B cell (primary cell): ENCODE measurements around the gene CD63. TPM values are rescaled to one million over a fixed set of nuclear protein-coding genes. Genes with fewer than 3 reads are reported as not detected.

Experiments used
- ATAC-seq: fragments of 200-7000 bp; cut with Tn5 transposase; one replicate; pipeline ENCODE4 v1.10.0; 2021; ENCODE audit warnings: low read depth, mild to moderate bottlenecking, moderate number of reproducible peaks, moderate library complexity
- CTCF ChIA-PET: fragments of 350-600 bp; sonication (Branson Sonifier 250); formaldehyde crosslinking; loops from one replicate; lab custom pipeline; 2021; ENCODE audit warnings: antibody characterized with exemption, inconsistent platforms; lab: Charles Lee
- POLR2A ChIA-PET: fragments of 350-600 bp; sonication (Branson Sonifier 250); formaldehyde crosslinking; loops from one replicate; lab custom pipeline; 2021; ENCODE audit warnings: antibody characterized with exemption; lab: Charles Lee
- DNase-seq: peaks from one replicate; pipeline ENCODE4 v3.0.0; 2013
- H2AFZ ChIP-seq: 2 replicates; pipeline ENCODE4 v1.6.1; 2012; ENCODE audit warnings: mild to moderate bottlenecking, low read depth, low read length; ENCODE audit not compliant: insufficient read depth, poor library complexity, severe bottlenecking
- H3K27ac ChIP-seq, 2 donors: 1 replicate in 1 of 2; 2 replicates in 1 of 2; pipeline ENCODE4 v1.5.1; 2012 to 2013; ENCODE audit warnings: low read length in 2 of 2, mild to moderate bottlenecking in 2 of 2, moderate library complexity in 1 of 2
- H3K27me3 ChIP-seq, 4 experiments: fragments of 200-600 bp in 1 of 4; sonication (generic) in 1 of 4; replicated peaks in 1 of 4; 1 replicate in 2 of 4; 2 replicates in 2 of 4; pipeline versions ENCODE4 v1.6.1 to v1.7.0; 2013 to 2016; ENCODE audit warnings: low read length in 3 of 4, mild to moderate bottlenecking in 2 of 4, mixed read lengths in 1 of 4, moderate library complexity in 1 of 4; ENCODE audit not compliant: insufficient read depth in 4 of 4, control insufficient read depth in 3 of 4; ENCODE audit errors: control extremely low read depth in 1 of 4
- H3K36me3 ChIP-seq, 2 experiments: replicated peaks in 1 of 2; 1 replicate in 1 of 2; 2 replicates in 1 of 2; pipeline versions ENCODE4 v1.6.1 to v1.7.1; 2013; ENCODE audit warnings: low read length in 1 of 2; ENCODE audit not compliant: insufficient read depth in 2 of 2, control insufficient read depth in 1 of 2; ENCODE audit errors: control extremely low read depth in 1 of 2, extremely low read depth in 1 of 2
- H3K4me1 ChIP-seq, 2 donors: fragments of 200-600 bp in 1 of 2; sonication (generic) in 1 of 2; 1 replicate in 1 of 2; 2 replicates in 1 of 2; pipeline versions ENCODE4 v1.5.1 to v1.6.1; 2013 to 2017; ENCODE audit warnings: low read length in 2 of 2; ENCODE audit not compliant: control insufficient read depth in 2 of 2, insufficient read depth in 2 of 2
- H3K4me2 ChIP-seq: replicated peaks from 2 replicates; pipeline ENCODE3; 2012; ENCODE audit warnings: mild to moderate bottlenecking, low read depth, low read length; ENCODE audit not compliant: poor library complexity, severe bottlenecking
- H3K4me3 ChIP-seq, 5 experiments: fragments of 200-600 bp in 1 of 5; sonication (generic) in 1 of 5; 1 replicate in 3 of 5; 2 replicates in 2 of 5; pipeline versions ENCODE4 v1.5.1 to v1.7.0; 2011 to 2016; ENCODE audit warnings: low read length in 4 of 5, mild to moderate bottlenecking in 4 of 5, low read depth in 2 of 5, control low read depth in 1 of 5, moderate library complexity in 1 of 5; ENCODE audit not compliant: insufficient read depth in 1 of 5; ENCODE audit errors: control extremely low read depth in 1 of 5, extremely low read depth in 1 of 5
- H3K79me2 ChIP-seq: fragments of 200-600 bp; sonication (generic); one replicate; pipeline ENCODE4 v1.6.0; 2016; ENCODE audit warnings: low read length; ENCODE audit not compliant: control insufficient read depth, insufficient read depth
- H3K9ac ChIP-seq: fragments of 200-600 bp; sonication (generic); 2 replicates; pipeline ENCODE4 v1.6.1; 2017; ENCODE audit warnings: mild to moderate bottlenecking, low read length, moderate library complexity
- H3K9me3 ChIP-seq, 3 donors: one replicate each; pipeline versions ENCODE4 v1.6.1 to v1.7.1; 2013; ENCODE audit warnings: low read length in 2 of 3; ENCODE audit not compliant: control insufficient read depth in 2 of 3, insufficient read depth in 1 of 3; ENCODE audit errors: control extremely low read depth in 1 of 3
- H4K20me1 ChIP-seq: 2 replicates; pipeline ENCODE4 v1.6.0; 2012; ENCODE audit warnings: mild to moderate bottlenecking, low read length; ENCODE audit not compliant: insufficient read depth, control insufficient read depth, poor library complexity, severe bottlenecking
- H3K27ac Mint-ChIP-seq: one replicate; pipeline ENCODE4 v1.8.0; 2021; ENCODE audit warnings: mixed read lengths
- H3K27me3 Mint-ChIP-seq: one replicate; pipeline ENCODE4 v1.8.0; 2021; ENCODE audit warnings: mixed read lengths
- H3K4me1 Mint-ChIP-seq: one replicate; pipeline ENCODE4 v1.8.0; 2021; ENCODE audit warnings: mixed read lengths
- H3K4me3 Mint-ChIP-seq: one replicate; pipeline ENCODE4 v1.8.0; 2021; ENCODE audit warnings: mixed read lengths
- H3K9me3 Mint-ChIP-seq: one replicate; pipeline ENCODE4 v1.8.0; 2022; ENCODE audit warnings: mixed read lengths; ENCODE audit not compliant: insufficient read depth
- CTCF ChIP-seq: fragments of 200-600 bp; IDR thresholded peaks from one replicate; pipeline ENCODE4 v1.8.0; 2022; ENCODE audit warnings: antibody characterized with exemption, mild to moderate bottlenecking
- EZH2 ChIP-seq: IDR thresholded peaks from 2 replicates; pipeline ENCODE4 v1.6.1; 2012; ENCODE audit warnings: borderline replicate concordance, low read depth, mild to moderate bottlenecking, moderate library complexity, low read length; ENCODE audit not compliant: insufficient read depth, poor library complexity, severe bottlenecking
- WGBS: methylation state at CpG from one replicate; pipeline ENCODE4 v1.1.5; 2013; ENCODE audit warnings: missing lambda C conversion rate; ENCODE audit not compliant: insufficient coverage; 5-methylcytosine and 5-hydroxymethylcytosine counted together
- intact Hi-C: fragments of 100-400 bp; cut with micrococcal nuclease; formaldehyde crosslinking; loops from one replicate; pipeline ENCODE4 v1.10.0; 2022
- polyA plus RNA-seq: library from polyadenylated mRNA; depleted of rRNA; stranded (reverse); fragments of >200 nt; gene quantifications from 2 replicates; pipeline ENCODE4 v1.2.3, GENCODE V29; 2012
- total RNA-seq, 2 donors: library from RNA; stranded (reverse); fragments of 120-200 nt in 1 of 2; gene quantifications; 1 replicate in 1 of 2; 2 replicates in 1 of 2; pipeline versions ENCODE4 v1.2.3 to v1.2.4, GENCODE V29; 2013 to 2022

The CD63 gene
- total and polyA plus RNA-seq, 2 donors (not counting 1 experiment from before 2014, with no cell fraction given), result 43.0 to 104 TPM

GRCh38 chr12:55686366-55687010 is 42.3 kb downstream of the CD63 start:
- ATAC-seq (no peak), DNase-seq (no peak)
- Histone ChIP-seq H3K27ac (no peak overlapping the region), H3K4me1 (peaks cover 23 to 37% of the 10 kb centered on the region in 2 donors), H3K4me3 (no peak overlapping the region), H3K79me2 (no peaks in the 10 kb centered on the region), H3K36me3 (no peaks in the 10 kb centered on the region), H3K4me2 (no peak overlapping the region), H3K9me3 (no peaks in the 10 kb centered on the region), H3K27me3 (no peaks in the 10 kb centered on the region), H3K9ac (no peak overlapping the region), H2AFZ (no peak overlapping the region), H4K20me1 (no peaks in the 10 kb centered on the region)
- intact Hi-C loops, result no loop called here
- TF ChIP-seq EZH2 (no peak), CTCF (no peak)
- CTCF ChIA-PET, result interaction anchor here (0.7 to 3.5 kb wide), 2 partner anchors 30 to 103 kb away, joined by 3 to 9 read pairs; no protein-coding TSS in a partner anchor
- H3K9me3 Mint-ChIP-seq, result no peaks in the 10 kb centered on the region
- 90% methylated on average over 9 of the region's 9 CpGs for WGBS
- H3K4me3 Mint-ChIP-seq, result no peak overlapping the region
- H3K27me3 Mint-ChIP-seq, result no peaks in the 10 kb centered on the region
- POLR2A ChIA-PET, result interaction anchor here (0.7 kb wide), 1 partner anchor 488 kb away, joined by 5 read pairs; no protein-coding TSS in a partner anchor
- H3K27ac Mint-ChIP-seq, result no peak overlapping the region
- H3K4me1 Mint-ChIP-seq, result peaks cover 29% of the 10 kb centered on the region

DNA sequence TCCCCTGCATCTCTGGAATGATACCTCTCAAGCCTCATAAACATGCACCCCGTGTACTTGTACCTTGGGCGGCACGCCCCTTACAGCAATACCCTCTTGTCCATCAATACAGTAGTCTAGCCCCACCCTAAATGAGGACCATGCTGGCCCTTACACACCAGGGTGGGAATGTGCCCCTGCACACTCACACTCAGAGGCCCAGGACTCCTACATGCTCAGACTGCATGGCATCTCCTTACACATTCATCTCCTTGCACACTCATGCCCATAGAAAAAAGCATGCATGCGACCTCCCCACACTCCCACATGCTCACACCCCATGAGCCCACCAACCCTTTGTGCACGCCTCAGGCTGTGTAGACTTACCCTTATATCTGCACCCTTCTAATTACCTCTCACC is 43.1 kb downstream of the CD63 start:
- WGBS, result 93% methylated on average over 5 of the region's 5 CpGs
- DNase-seq, result no peak
- Histone ChIP-seq H4K20me1 (no peaks in the 10 kb centered on the region), H3K4me1 (peaks cover 29 to 43% of the 10 kb centered on the region in 2 donors), H2AFZ (no peak overlapping the region), H3K36me3 (no peaks in the 10 kb centered on the region), H3K9ac (no peak overlapping the region), H3K27ac (no peak overlapping the region), H3K9me3 (no peaks in the 10 kb centered on the region), H3K79me2 (no peaks in the 10 kb centered on the region), H3K4me3 (no peak overlapping the region), H3K27me3 (no peaks in the 10 kb centered on the region), H3K4me2 (no peak overlapping the region)
- CTCF ChIA-PET, result no interaction called here
- Mint-ChIP-seq H3K4me3 (no peak overlapping the region), H3K27me3 (no peaks in the 10 kb centered on the region), H3K27ac (no peak overlapping the region), H3K9me3 (no peaks in the 10 kb centered on the region), H3K4me1 (peaks cover 37% of the 10 kb centered on the region)
- intact Hi-C loops, result no loop called here
- ATAC-seq, result no peak
- POLR2A ChIA-PET, result no interaction called here
- no peak for TF ChIP-seq EZH2
- TF ChIP-seq CTCF, result no peak
